Forelimb muscle (tissue), 1 donor: ENCODE data around the gene APBA2. TPM values are rescaled to one million over a fixed set of nuclear protein-coding genes. Genes with fewer than 3 reads are reported as not detected.

Experiments
- DNase-seq: peaks from one replicate; pipeline ENCODE4 v3.0.0-alpha.2; 2013; ENCODE audit warnings: low read depth
- polyA plus RNA-seq: library from polyadenylated mRNA; unstranded; fragments of 120-200 nt; gene quantifications from one replicate; pipeline ENCODE4 v1.2.1, GENCODE V29; 2013; ENCODE audit not compliant: insufficient read length

APBA2 gene
- polyA plus RNA-seq, 1 donor = 3.9 TPM

DNA sequence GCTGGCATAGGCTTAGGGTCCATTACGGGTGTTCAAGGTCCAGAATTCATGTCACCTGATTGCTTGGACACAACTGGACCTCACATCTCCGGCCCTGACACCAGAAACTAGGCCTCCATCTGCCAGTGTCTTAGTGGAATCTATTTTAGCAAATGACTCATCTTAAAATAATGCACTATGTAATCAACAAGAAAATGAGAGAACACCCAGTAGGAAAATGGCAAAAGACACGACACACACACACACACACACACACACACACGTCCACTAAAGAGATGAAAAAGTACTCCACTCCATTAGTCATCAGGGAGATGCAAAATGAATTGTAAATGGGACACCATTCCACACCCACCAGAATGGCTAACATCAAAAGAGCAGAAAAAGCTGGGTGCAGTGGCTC is 11.2 kb downstream of the APBA2 start:
- no peak for DNase-seq

DNA sequence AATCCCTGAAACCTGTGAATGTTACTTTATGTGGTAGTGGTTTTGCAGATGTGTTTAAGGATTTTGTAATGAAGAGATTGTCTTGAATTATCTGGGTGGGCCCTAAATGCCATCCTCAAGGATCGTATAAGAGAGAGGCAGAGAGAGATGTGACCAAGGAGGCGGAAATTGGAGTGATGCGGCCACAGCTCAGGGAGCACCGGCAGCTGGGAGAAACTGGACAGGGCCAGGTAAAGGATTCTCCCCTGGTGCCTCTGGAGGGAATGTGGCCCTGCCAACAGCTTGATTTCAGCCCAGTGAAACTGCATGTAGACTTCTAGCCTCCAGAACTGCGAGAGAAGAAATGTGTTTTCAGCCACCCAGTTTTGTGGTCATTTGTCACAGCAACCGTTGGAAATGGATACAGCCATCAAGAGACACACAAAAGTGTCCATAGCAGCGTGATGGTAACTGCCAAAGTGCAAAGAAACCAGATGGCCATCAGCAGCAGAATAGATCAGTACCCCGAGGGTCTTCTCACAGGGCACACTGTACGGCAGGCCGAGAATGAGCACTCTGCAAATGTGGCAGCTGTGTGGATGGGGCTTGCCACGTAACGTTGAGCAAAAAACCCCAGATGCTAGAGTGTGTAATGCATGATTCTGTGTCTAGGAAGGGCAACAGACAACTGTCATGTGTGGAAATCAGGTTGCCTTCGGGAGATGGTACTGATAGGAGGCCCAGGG is 12.2 kb downstream of the APBA2 start:
- DNase-seq = no peak

GRCh38 chr15:28899061-28899738 is 13.4 kb downstream of the APBA2 start:
- DNase-seq = no peak

- DNase-seq = no peak
Measured at GRCh38 chr15:28900041-28900891, 14.5 kb downstream of the APBA2 start.

- DNase-seq = no peak
Measured at GRCh38 chr15:28900892-28901586, 15.3 kb downstream of the APBA2 start.

DNA sequence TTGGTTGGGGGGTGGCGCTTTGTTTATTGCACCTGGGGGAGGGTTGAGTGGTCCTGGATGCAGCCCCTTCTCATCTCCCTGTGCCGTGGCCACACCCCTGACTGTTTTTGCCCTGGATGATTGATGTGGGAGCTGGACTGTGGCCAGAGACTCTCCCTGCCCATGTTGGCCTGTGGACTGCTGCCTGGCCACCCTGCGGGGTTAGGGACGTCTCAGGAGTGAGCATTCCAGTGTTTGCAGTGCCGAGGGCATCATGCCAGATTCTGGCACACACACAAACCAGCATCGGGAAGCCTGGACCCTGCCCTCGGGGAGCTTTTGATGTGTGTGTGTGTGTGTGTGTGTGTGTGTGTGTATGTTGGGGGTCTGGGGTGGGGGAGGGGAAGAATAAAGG is 15.8 kb downstream of the APBA2 start:
- DNase-seq = no peak

- no peak for DNase-seq
Measured at GRCh38 chr15:28901987-28902745, 16.4 kb downstream of the APBA2 start.

DNA sequence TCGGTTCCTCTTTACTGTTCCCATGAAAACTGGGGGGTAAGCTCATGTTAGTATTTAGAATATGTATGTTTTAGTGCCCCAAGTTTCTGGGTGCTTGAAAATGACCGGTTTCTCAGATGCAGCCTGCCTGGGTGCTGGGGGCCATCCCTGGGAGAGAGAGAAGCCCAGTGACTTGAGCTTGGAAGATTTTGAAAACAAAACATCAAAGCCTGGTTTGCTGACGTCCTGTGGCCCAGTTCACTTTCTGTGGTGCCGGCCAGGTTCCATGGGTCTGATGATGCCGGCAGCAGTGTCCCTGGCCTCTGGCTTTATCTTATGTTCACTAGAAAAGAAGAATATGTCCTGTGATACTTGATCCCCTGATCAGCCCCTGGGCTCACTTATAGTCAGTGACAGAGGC is 17.1 kb downstream of the APBA2 start:
- no peak for DNase-seq

GRCh38 chr15:28903555-28903954 is 17.8 kb downstream of the APBA2 start:
- DNase-seq = no peak

GRCh38 chr15:28904003-28904402 is 18.2 kb downstream of the APBA2 start:
- no peak for DNase-seq

DNA sequence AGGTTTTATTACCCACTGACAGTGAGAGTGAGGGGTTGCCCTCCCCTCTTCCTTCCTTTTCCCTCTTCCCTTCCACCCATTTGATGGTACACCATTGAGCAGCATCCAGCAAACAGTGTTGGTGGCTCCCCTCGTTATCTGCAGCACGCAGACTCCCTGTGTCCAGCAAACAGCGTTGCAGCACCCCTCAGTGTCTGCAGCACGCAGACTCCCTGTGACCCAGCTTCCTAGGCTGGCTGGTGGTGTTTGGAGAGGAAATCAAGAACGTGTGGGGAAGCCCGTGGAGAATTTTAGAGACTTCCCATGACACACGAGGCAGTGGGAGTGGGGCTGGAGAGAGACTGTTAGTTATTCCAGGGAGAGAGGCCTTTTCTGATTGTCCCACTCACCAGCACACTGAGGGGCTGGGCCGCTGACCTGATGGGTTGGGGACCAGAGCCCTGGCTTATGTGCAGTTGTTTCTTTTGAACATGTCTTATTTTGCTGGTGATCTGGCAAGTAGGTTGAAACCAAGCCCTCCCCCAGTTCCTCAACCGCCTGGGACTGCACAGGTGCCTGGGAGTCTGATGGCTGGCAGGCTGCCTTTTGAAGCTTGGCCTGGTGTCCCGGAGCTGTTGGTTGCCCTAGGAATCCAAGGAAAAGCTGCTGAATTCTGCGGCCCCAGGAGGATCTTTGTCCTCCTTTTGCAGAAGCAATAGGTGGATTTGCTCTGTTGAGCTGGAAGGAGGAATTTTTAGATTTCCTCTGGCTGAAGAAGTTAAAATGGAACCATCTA is 19.0 kb downstream of the APBA2 start:
- DNase-seq = no peak

DNA sequence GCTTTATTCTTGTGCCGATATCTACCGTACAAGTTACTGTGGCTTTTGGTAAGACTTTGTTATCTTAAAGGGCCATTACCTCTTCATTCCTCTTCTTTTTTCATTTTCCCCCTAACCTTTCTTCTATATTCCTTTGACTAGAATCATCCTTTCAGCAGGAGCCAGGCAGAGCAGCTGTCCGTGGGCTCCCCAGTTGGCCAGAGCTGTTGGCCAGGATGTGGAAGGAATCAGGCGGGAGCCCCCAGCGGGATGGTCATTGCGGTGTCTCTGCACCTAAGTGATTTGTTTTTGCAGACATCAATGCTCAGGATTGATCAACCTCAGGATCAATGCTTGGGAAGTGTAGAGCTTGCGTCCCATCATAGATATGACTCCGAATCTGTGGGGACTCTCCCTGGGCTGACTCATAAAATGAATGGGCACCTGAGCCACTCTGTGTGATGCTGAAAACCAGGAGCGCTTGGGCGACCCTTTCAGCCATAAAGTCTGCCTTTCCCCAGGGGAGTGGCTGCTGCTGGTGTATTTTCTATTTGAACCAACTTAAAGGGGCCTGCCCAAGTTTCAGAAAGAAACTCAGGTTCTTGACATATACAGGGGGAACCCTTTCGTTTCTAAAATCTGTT is 21.7 kb downstream of the APBA2 start:
- no peak for DNase-seq

- no peak for DNase-seq
Measured at GRCh38 chr15:28909958-28910500, 24.3 kb downstream of the APBA2 start.

DNA sequence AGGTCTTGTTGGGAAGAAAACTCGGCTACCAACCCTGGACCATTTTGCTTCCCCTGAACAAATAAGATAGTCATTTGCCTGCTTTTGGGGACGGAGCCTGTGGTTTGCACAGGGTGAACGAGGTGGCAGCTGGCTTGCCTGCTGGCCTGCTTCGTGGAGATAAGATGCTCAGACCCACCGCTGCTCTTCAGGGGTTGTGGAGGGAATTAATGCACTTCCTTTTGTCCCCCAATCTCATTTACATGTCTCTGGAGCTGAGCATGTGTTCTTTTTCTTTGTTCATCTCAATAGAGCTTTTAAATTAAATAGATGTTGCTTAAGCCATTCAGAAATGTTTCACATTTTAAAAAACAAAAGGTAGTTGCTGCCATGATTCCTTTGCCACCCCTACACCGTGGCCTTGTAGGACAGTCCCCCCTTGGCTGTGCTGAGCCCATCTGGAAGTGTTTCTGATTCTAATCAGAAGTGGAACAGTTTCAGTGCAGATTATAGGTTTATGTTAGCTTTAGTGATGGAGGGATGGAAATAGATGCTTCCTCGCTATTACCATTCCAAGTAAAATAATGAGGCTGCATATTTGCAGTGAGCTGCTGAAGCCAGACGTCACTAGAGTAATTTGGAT is 25.6 kb downstream of the APBA2 start:
- no peak for DNase-seq

GRCh38 chr15:28912422-28912821 is 26.6 kb downstream of the APBA2 start:
- DNase-seq = no peak

GRCh38 chr15:28913171-28913765 is 27.5 kb downstream of the APBA2 start:
- DNase-seq = no peak

GRCh38 chr15:28914046-28914445 is 28.3 kb downstream of the APBA2 start:
- DNase-seq = no peak

DNA sequence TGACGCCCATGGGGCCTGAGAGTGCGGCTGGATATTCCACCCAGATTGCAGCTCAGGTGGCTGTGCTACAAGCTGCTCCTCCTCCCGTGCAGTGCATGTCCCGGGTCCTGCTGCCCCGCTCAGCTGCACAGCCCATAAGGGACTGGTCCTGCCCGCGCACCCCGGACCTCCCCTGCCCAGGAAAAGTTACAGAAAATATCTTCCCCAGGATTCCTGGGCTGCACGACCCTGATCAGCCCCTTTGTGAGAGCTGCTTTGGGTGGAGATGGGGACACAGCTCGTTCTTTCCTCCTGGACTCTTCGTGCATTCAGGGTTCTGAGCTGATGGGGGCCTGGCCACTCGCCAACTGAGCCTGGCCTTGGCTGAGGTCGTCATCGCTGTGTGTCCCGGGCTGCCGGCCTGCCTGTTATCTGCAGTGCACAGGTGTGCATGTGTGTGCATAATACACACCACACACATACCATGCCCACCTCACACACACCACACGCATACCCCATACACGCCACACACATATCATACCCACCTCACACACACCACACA is 28.8 kb downstream of the APBA2 start:
- no peak for DNase-seq
